ENCODE results near the gene ARL8B. TPM values are rescaled to one million over a fixed set of nuclear protein-coding genes. Genes with fewer than 3 reads are reported as not detected.

The ARL8B gene
- total and polyA plus RNA-seq, 9 of the 15 experiments (the other 6 are each of a cell fraction or from before 2014, with no cell fraction given): 28.5 to 99.4 (median 77.2) TPM

DNA sequence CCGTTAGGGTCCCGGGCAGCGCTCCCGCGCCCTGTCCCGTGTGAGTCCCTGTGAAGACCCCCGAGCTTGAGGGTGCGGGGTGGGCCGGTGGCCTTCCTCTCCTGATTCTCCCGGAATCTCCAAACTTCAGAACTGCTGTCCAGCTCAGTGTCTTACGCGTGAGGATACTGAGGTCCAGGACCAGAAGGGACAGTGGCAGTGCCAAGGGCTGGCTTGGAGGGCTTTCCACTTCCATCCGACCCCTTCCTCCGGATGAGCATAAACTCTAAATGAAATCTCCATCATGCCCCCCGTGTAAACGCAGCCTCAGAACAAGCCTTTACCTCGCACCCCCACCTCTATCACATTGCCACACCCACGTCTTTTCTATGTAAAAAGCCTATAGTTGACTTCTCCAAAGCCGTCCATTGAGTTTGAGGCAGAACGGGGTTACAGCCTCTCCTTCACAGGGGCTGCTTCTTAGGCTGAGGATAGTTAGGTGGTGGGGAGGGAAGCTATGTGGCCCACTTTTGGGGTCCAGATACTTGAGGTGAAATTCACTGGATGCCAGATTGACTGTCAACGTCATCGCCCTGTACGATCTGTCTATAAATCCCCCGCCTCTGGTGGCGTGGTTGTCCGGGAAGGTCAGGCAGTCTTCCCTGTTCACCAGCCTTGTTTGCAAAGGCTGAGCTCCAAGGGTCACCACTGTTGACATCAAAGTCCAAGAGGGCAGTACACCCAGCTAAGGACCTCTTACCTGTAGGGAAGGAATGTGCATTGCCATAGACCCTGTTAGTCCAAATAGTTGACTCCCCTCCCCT is 66.5 kb downstream of the ARL8B start (continued):
- no peak for TF ChIP-seq TAF15 (IDR thresholded peaks at IDR 0.05; ENCODE audit: low read depth, low read length)
- TF ChIP-seq ZNF589 (CRISPR knock-in tag; IDR thresholded peaks at IDR 0.05; ENCODE audit: low read depth): 0 out of 2 replicates have a peak, but pooled peaks have one; percentile 61
- 0 out of 2 replicates have a peak, but pooled peaks have one; percentile 40 for TF ChIP-seq ZNF175 (CRISPR knock-in tag; IDR thresholded peaks at IDR 0.05; ENCODE audit: low read depth)
- TF ChIP-seq ZNF695 (CRISPR knock-in tag; IDR thresholded peaks at IDR 0.05): 0 out of 2 replicates have a peak, but pooled peaks have one; percentile 46
- 0 out of 2 replicates have a peak, but pooled peaks have one; percentile 47 for TF ChIP-seq FOXK1 (CRISPR knock-in tag; IDR thresholded peaks at IDR 0.05; ENCODE audit: borderline replicate concordance)
- no peak for TF ChIP-seq ZBTB8A (IDR thresholded peaks at IDR 0.05; ENCODE audit: partially characterized antibody)
- no peak for TF ChIP-seq ASH1L (IDR thresholded peaks at IDR 0.05; ENCODE audit: borderline replicate concordance, low read depth, partially characterized antibody)
- no peak for TF ChIP-seq ZNF766 (CRISPR knock-in tag; conservative IDR thresholded peaks at IDR 0.05)
- TF ChIP-seq LEF1 (IDR thresholded peaks at IDR 0.05): no peak
- TF ChIP-seq ZNF239 (CRISPR knock-in tag; IDR thresholded peaks at IDR 0.05): no peak
- no peak for TF ChIP-seq HNRNPH1 (optimal IDR thresholded peaks at IDR 0.05; ENCODE audit: low read depth, low read length)
- TF ChIP-seq HDAC2 (IDR thresholded peaks at IDR 0.05): 0 out of 2 replicates have a peak, but pooled peaks have one; percentile 58
- TF ChIP-seq JUN (IDR thresholded peaks at IDR 0.05; ENCODE audit: borderline replicate concordance, low read depth, low read length): no peak
- TF ChIP-seq JUN (CRISPR knock-in tag; IDR thresholded peaks at IDR 0.05; ENCODE audit: borderline replicate concordance): 0 out of 2 replicates have a peak, but pooled peaks have one; percentile 21
- TF ChIP-seq, protein P1, sequence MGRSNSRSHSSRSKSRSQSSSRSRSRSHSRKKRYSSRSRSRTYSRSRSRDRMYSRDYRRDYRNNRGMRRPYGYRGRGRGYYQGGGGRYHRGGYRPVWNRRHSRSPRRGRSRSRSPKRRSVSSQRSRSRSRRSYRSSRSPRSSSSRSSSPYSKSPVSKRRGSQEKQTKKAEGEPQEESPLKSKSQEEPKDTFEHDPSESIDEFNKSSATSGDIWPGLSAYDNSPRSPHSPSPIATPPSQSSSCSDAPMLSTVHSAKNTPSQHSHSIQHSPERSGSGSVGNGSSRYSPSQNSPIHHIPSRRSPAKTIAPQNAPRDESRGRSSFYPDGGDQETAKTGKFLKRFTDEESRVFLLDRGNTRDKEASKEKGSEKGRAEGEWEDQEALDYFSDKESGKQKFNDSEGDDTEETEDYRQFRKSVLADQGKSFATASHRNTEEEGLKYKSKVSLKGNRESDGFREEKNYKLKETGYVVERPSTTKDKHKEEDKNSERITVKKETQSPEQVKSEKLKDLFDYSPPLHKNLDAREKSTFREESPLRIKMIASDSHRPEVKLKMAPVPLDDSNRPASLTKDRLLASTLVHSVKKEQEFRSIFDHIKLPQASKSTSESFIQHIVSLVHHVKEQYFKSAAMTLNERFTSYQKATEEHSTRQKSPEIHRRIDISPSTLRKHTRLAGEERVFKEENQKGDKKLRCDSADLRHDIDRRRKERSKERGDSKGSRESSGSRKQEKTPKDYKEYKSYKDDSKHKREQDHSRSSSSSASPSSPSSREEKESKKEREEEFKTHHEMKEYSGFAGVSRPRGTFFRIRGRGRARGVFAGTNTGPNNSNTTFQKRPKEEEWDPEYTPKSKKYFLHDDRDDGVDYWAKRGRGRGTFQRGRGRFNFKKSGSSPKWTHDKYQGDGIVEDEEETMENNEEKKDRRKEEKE (IDR thresholded peaks at IDR 0.05; ENCODE audit: borderline replicate concordance in 1 of 2, control insufficient read depth in 1 of 2, low read depth in 2 of 2, low read length in 1 of 2): no peak
- TF ChIP-seq SAFB (IDR thresholded peaks at IDR 0.05; ENCODE audit: borderline replicate concordance, low read depth, low read length): no peak
- TF ChIP-seq, protein P2, sequence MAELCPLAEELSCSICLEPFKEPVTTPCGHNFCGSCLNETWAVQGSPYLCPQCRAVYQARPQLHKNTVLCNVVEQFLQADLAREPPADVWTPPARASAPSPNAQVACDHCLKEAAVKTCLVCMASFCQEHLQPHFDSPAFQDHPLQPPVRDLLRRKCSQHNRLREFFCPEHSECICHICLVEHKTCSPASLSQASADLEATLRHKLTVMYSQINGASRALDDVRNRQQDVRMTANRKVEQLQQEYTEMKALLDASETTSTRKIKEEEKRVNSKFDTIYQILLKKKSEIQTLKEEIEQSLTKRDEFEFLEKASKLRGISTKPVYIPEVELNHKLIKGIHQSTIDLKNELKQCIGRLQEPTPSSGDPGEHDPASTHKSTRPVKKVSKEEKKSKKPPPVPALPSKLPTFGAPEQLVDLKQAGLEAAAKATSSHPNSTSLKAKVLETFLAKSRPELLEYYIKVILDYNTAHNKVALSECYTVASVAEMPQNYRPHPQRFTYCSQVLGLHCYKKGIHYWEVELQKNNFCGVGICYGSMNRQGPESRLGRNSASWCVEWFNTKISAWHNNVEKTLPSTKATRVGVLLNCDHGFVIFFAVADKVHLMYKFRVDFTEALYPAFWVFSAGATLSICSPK (IDR thresholded peaks at IDR 0.05; ENCODE audit: borderline replicate concordance): no peak
- TF ChIP-seq, protein P3, sequence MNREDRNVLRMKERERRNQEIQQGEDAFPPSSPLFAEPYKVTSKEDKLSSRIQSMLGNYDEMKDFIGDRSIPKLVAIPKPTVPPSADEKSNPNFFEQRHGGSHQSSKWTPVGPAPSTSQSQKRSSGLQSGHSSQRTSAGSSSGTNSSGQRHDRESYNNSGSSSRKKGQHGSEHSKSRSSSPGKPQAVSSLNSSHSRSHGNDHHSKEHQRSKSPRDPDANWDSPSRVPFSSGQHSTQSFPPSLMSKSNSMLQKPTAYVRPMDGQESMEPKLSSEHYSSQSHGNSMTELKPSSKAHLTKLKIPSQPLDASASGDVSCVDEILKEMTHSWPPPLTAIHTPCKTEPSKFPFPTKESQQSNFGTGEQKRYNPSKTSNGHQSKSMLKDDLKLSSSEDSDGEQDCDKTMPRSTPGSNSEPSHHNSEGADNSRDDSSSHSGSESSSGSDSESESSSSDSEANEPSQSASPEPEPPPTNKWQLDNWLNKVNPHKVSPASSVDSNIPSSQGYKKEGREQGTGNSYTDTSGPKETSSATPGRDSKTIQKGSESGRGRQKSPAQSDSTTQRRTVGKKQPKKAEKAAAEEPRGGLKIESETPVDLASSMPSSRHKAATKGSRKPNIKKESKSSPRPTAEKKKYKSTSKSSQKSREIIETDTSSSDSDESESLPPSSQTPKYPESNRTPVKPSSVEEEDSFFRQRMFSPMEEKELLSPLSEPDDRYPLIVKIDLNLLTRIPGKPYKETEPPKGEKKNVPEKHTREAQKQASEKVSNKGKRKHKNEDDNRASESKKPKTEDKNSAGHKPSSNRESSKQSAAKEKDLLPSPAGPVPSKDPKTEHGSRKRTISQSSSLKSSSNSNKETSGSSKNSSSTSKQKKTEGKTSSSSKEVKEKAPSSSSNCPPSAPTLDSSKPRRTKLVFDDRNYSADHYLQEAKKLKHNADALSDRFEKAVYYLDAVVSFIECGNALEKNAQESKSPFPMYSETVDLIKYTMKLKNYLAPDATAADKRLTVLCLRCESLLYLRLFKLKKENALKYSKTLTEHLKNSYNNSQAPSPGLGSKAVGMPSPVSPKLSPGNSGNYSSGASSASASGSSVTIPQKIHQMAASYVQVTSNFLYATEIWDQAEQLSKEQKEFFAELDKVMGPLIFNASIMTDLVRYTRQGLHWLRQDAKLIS (CRISPR knock-in tag; IDR thresholded peaks at IDR 0.05): 0 out of 2 replicates have a peak, but pooled peaks have one; percentile 84

Data from K562 (cell line).